IMR-90 (cell line): Measurements from ENCODE around the gene ABHD16A. TPM values are rescaled to one million over a fixed set of nuclear protein-coding genes. Genes with fewer than 3 reads are reported as not detected.

Source experiments
- SMC3 ChIP-seq: fragments of 150-350 bp; IDR thresholded peaks from 2 replicates; pipeline ENCODE4 v1.6.1; 2016; ENCODE audit warnings: low read depth, mild to moderate bottlenecking, antibody characterized with exemption, low read length, moderate library complexity
- polyA plus RNA-seq, 3 experiments: library from polyadenylated mRNA; depleted of rRNA; stranded (reverse); fragments of >200 nt; gene quantifications; 2 replicates each; pipeline ENCODE4 v1.2.3, GENCODE V29; 2012; ENCODE audit warnings: low replicate concordance in 1 of 3
- total RNA-seq: library from RNA; depleted of rRNA; stranded (reverse); fragments of >200 nt; gene quantifications from 2 replicates; pipeline ENCODE4 v1.2.3, GENCODE V29; 2012
- TF ChIP-seq, protein P1 (sequence below): conservative IDR thresholded peaks from 2 replicates; pipeline ENCODE4 v1.5.1; 2012; ENCODE audit warnings: mild to moderate bottlenecking, low read depth, low read length, improper control_type of control experiment

The ABHD16A gene
- total and polyA plus RNA-seq, 2 of the 4 experiments (the other 2 are of a cell fraction) = 31.5 to 35.1 TPM

DNA sequence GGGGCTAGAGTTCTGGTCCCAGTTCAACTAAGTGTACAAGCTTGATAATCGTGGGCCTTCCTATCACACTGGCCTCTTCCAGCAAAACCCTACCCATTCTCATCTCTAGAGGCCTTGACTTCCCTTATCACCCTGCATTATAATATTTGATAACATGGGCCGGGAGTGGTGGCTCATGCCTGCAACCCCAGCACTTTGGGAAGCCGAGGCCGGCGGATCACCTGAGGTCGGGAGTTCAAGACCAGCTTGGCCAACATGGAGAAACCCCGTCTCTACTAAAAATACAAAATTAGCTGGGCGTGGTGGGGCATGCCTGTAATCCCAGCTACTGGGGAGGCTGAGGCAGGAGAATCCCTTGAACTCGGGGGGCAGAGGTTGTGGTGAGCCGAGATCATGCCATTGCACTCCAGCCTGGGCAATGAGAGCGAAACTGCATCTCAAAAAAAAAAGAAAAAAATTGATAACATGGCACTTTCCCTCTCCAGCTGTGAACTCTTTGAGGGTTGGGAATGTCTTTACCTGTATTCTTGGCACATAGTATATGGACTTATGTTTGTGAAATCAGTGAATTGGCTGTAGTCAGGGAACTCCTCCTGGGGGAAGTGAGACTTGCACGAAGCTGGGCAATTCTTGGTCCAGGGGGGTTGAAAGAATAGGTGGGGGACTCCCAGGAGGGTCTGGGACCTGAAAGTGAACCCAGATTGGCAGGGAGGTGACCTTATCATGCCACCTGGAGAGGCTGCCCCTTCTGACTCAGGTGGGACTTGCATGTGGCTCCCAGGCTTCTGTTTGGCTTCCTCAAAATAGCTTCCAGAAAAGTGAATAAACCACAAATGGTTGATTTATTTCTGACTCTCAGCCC, 41.6 kb downstream of the ABHD16A start (continued):
- TF ChIP-seq, protein P1, sequence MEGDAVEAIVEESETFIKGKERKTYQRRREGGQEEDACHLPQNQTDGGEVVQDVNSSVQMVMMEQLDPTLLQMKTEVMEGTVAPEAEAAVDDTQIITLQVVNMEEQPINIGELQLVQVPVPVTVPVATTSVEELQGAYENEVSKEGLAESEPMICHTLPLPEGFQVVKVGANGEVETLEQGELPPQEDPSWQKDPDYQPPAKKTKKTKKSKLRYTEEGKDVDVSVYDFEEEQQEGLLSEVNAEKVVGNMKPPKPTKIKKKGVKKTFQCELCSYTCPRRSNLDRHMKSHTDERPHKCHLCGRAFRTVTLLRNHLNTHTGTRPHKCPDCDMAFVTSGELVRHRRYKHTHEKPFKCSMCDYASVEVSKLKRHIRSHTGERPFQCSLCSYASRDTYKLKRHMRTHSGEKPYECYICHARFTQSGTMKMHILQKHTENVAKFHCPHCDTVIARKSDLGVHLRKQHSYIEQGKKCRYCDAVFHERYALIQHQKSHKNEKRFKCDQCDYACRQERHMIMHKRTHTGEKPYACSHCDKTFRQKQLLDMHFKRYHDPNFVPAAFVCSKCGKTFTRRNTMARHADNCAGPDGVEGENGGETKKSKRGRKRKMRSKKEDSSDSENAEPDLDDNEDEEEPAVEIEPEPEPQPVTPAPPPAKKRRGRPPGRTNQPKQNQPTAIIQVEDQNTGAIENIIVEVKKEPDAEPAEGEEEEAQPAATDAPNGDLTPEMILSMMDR = no peak
- TF ChIP-seq SMC3 = no peak
